Measurements from ENCODE around the gene ZNF784. TPM values are rescaled to one million over a fixed set of nuclear protein-coding genes. Genes with fewer than 3 reads are reported as not detected.

The ZNF784 gene
- polyA plus RNA-seq, 4 donors: 9.5 to 16.3 (median 11.0) TPM

DNA sequence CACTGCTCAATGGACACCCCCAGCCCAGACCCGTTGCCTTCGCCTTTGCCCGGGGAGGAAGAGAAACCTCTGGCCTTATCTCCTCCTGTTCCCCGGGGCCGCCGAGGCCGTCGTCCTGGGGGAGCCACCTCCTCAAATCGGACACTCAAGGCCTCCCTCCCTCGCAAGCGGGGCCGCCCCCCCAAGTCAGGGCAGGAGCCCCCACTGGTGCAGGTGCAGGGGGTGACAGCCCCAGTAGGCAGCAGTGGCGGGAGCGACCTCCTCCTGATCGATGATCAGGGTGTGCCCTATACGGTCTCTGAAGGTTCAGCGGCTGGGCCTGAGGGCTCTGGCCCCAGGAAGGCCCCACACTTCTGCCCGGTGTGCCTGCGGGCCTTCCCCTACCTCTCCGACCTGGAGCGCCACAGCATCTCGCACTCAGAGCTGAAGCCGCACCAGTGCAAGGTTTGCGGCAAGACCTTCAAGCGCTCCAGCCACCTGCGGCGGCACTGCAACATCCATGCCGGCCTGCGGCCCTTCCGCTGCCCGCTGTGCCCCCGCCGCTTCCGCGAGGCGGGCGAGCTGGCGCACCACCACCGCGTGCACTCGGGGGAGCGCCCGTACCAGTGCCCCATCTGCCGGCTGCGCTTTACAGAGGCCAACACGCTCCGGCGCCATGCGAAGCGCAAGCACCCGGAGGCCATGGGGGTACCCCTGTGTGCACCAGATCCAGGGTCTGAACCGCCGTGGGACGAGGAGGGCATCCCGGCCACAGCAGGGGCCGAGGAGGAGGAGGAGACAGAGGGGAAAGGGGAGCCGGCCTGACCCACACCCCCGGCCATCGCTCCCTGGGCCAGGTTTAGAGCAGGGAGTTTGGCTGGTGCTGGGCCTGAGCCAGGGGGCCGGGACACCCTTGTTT lies 22.0 kb downstream of the ZNF784 start:
- DNase-seq: no peak
- Histone ChIP-seq H3K9me3 (ENCODE audit: control insufficient read depth in 2 of 2, insufficient read depth in 1 of 2, low read depth in 1 of 2, low read length in 1 of 2) (no peaks in the 10 kb centered on the region), H3K36me3 (ENCODE audit: control insufficient read depth in 3 of 3, insufficient read depth in 2 of 3, low read depth in 1 of 3, low read length in 3 of 3) (peaks cover 0 to 32% (median under 1%) of the 10 kb centered on the region in 3 donors), H3K4me1 (ENCODE audit: control insufficient read depth in 3 of 3, insufficient read depth in 2 of 3, low read depth in 1 of 3, low read length in 2 of 3) (peaks cover 0 to 15% (median 0%) of the 10 kb centered on the region in 3 donors), H3K4me3 (ENCODE audit: low read depth in 1 of 3, low read length in 3 of 3) (no peak overlapping the region), H3K27me3 (ENCODE audit: control insufficient read depth in 3 of 3, insufficient read depth in 3 of 3, low read length in 3 of 3) (no peaks in the 10 kb centered on the region), H3K27ac (ENCODE audit: low read depth in 1 of 3, low read length in 2 of 3) (no peak overlapping the region)
- 92 to 94% (median 93%) methylated on average over 58 to 60 of the region's 60 CpGs for WGBS, 3 donors
- FAIRE-seq: no peak

DNA sequence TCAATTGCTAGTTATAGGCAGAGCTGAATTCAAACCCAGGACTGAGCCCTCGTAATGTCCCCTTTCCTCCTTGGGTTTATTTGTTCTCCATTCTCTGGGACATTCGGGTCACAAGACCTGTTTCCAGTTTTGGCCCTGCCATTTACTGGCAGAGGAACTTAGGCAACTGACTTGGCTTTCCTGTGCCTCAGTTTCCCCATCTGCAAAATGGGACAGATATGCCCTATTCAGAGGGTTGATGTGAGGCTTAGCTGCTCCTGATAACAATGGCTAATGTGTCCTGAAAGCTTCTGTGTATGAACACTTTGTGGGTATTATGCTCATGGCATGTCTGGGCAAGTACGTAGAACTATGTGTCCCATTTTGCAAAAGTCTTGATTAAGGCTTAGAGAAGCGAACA lies 23.3 kb downstream of the ZNF784 start:
- 65 to 78% (median 68%) methylated on average over 4 of the region's 4 CpGs for WGBS, 3 donors
- Histone ChIP-seq H3K9me3 (ENCODE audit: control insufficient read depth in 2 of 2, insufficient read depth in 1 of 2, low read depth in 1 of 2, low read length in 1 of 2) (no peaks in the 10 kb centered on the region), H3K27ac (ENCODE audit: low read depth in 1 of 3, low read length in 2 of 3) (peak overlapping the region; percentile 73 to 98 (median 95)), H3K36me3 (ENCODE audit: control insufficient read depth in 3 of 3, insufficient read depth in 2 of 3, low read depth in 1 of 3, low read length in 3 of 3) (peaks cover 1 to 34% (median 2%) of the 10 kb centered on the region in 3 donors), H3K27me3 (ENCODE audit: control insufficient read depth in 3 of 3, insufficient read depth in 3 of 3, low read length in 3 of 3) (no peaks in the 10 kb centered on the region), H3K4me3 (ENCODE audit: low read depth in 1 of 3, low read length in 3 of 3) (peak overlapping the region; percentile 70 to 79 (median 72)), H3K4me1 (ENCODE audit: control insufficient read depth in 3 of 3, insufficient read depth in 2 of 3, low read depth in 1 of 3, low read length in 2 of 3) (peaks cover 0 to 5% (median 0%) of the 10 kb centered on the region in 3 donors)
- DNase-seq (no peak), FAIRE-seq (no peak)

DNA sequence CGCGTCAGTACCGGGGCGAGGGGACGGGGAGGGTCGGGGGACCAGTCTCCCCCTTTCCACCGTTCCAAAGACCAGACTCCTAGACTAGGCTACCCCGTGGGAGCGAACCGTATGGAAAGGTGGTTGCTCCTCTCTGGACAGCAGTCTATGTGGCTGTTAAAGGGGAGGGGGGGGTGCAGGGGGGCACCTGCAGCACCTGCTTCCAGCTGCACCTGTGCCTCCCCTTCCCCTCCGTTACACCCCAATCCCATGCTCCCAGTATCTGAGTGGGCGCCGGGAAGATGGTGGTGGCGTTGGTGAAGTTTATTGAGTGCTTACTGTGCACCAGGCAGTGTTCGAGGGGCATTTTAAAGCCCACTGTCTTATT lies 23.7 kb downstream of the ZNF784 start:
- FAIRE-seq: no peak
- H3K4me3 ChIP-seq (ENCODE audit: low read depth in 1 of 3, low read length in 3 of 3): peak overlapping the region; percentile 70 to 79 (median 72)
- DNase-seq: no peak
- H3K36me3 ChIP-seq (ENCODE audit: control insufficient read depth in 3 of 3, insufficient read depth in 2 of 3, low read depth in 1 of 3, low read length in 3 of 3): peaks cover 2 to 37% (median 3%) of the 10 kb centered on the region in 3 donors
- peaks cover 0 to 5% (median 0%) of the 10 kb centered on the region in 3 donors for H3K4me1 ChIP-seq (ENCODE audit: control insufficient read depth in 3 of 3, insufficient read depth in 2 of 3, low read depth in 1 of 3, low read length in 2 of 3)
- H3K9me3 ChIP-seq (ENCODE audit: control insufficient read depth in 2 of 2, insufficient read depth in 1 of 2, low read depth in 1 of 2, low read length in 1 of 2): no peaks in the 10 kb centered on the region
- WGBS, 3 donors: 2 to 5% (median 4%) methylated on average over 11 to 15 of the region's 15 CpGs
- H3K27ac ChIP-seq (ENCODE audit: low read depth in 1 of 3, low read length in 2 of 3): peak overlapping the region; percentile 73 to 98 (median 95)
- H3K27me3 ChIP-seq (ENCODE audit: control insufficient read depth in 3 of 3, insufficient read depth in 3 of 3, low read length in 3 of 3): no peaks in the 10 kb centered on the region

GRCh38 chr19:55599842-55600661 lies 24.3 kb downstream of the ZNF784 start, which contains the start of gene ZNF524:
Gene ZNF524, plus strand, starts transcription at chr19:55600288. Its CDS starts 1,825 bp downstream, at chr19:55602113.
- Histone ChIP-seq H3K4me1 (ENCODE audit: control insufficient read depth in 3 of 3, insufficient read depth in 2 of 3, low read depth in 1 of 3, low read length in 2 of 3) (peaks cover 0 to 5% (median 0%) of the 10 kb centered on the region in 3 donors), H3K4me3 (ENCODE audit: low read depth in 1 of 3, low read length in 3 of 3) (peak within 1 kb of the TSS; percentile 70 to 79 (median 72)), H3K36me3 (ENCODE audit: control insufficient read depth in 3 of 3, insufficient read depth in 2 of 3, low read depth in 1 of 3, low read length in 3 of 3) (peaks cover 3 to 43% (median 5%) of the 10 kb centered on the region in 3 donors), H3K27me3 (ENCODE audit: control insufficient read depth in 3 of 3, insufficient read depth in 3 of 3, low read length in 3 of 3) (no peaks in the 10 kb centered on the region), H3K9me3 (ENCODE audit: control insufficient read depth in 2 of 2, insufficient read depth in 1 of 2, low read depth in 1 of 2, low read length in 1 of 2) (no peaks in the 10 kb centered on the region), H3K27ac (ENCODE audit: low read depth in 1 of 3, low read length in 2 of 3) (peak within 1 kb of the TSS; percentile 95 to 99 (median 98))
- WGBS, 3 donors: 0 to 1% (median 0%) methylated on average over 29 to 97 of the region's 97 CpGs
- FAIRE-seq (no peak), DNase-seq (peak; percentile 91 to 99)

GRCh38 chr19:55599468-55599841 lies 24.9 kb downstream of the ZNF784 start, which contains the start of gene FIZ1:
Gene FIZ1, minus strand, starts transcription at chr19:55599517. Its CDS starts 1,652 bp downstream, at chr19:55597865.
- WGBS, 3 donors: 0 to 1% (median 0%) methylated on average over 21 to 23 of the region's 23 CpGs
- Histone ChIP-seq H3K4me1 (ENCODE audit: control insufficient read depth in 3 of 3, insufficient read depth in 2 of 3, low read depth in 1 of 3, low read length in 2 of 3) (peaks cover 0 to 5% (median 0%) of the 10 kb centered on the region in 3 donors), H3K4me3 (ENCODE audit: low read depth in 1 of 3, low read length in 3 of 3) (peak within 1 kb of the TSS; percentile 70 to 79 (median 72)), H3K9me3 (ENCODE audit: control insufficient read depth in 2 of 2, insufficient read depth in 1 of 2, low read depth in 1 of 2, low read length in 1 of 2) (no peaks in the 10 kb centered on the region), H3K27ac (ENCODE audit: low read depth in 1 of 3, low read length in 2 of 3) (peak within 1 kb of the TSS; percentile 95 to 99 (median 98)), H3K27me3 (ENCODE audit: control insufficient read depth in 3 of 3, insufficient read depth in 3 of 3, low read length in 3 of 3) (no peaks in the 10 kb centered on the region), H3K36me3 (ENCODE audit: control insufficient read depth in 3 of 3, insufficient read depth in 2 of 3, low read depth in 1 of 3, low read length in 3 of 3) (peaks cover 3 to 46% (median 6%) of the 10 kb centered on the region in 3 donors)
- peak; percentile 99 to 100 for DNase-seq
- FAIRE-seq: no peak

DNA sequence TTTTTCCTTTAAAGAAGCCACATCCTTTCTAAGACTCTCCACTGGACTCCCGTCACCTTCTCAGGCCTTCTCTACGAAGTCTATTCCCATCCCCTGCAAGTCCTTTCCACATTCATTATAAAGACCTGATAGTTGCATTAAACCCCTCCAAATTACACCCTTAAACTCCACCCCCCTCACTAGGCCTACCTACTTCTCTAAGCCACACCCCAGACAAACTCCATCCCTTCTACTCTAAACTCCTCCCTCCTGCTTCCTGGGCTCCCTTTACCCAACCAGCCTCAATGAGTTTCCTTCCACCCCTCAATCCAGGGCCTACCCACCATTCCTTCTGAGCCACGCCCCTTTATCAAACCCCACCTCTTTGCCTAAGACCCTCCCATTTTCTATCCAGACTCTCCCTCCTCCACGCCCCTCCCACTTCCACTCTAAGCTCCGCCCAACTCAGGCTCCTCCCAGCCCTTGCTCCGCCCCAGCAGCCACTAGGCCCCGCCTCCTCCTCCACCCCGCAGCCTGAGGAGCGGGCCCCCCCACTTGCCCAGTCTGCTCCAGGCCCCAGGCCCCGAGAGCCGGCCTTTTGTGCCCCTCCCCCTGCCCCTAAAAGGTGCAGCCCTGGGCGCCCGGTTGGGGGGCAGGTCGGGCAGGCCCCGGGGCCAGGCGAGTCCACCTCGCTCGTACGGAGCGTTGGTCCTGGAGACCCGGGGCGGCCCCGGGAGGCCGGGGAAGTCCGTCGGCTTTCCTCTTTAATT lies 25.5 kb downstream of the ZNF784 start:
- Histone ChIP-seq H3K27ac (ENCODE audit: low read depth in 1 of 3, low read length in 2 of 3) (peak overlapping the region; percentile 95 to 99 (median 98)), H3K4me3 (ENCODE audit: low read depth in 1 of 3, low read length in 3 of 3) (peak overlapping the region; percentile 70 to 79 (median 72)), H3K27me3 (ENCODE audit: control insufficient read depth in 3 of 3, insufficient read depth in 3 of 3, low read length in 3 of 3) (no peaks in the 10 kb centered on the region), H3K9me3 (ENCODE audit: control insufficient read depth in 2 of 2, insufficient read depth in 1 of 2, low read depth in 1 of 2, low read length in 1 of 2) (no peaks in the 10 kb centered on the region), H3K36me3 (ENCODE audit: control insufficient read depth in 3 of 3, insufficient read depth in 2 of 3, low read depth in 1 of 3, low read length in 3 of 3) (peaks cover 3 to 49% (median 6%) of the 10 kb centered on the region in 3 donors), H3K4me1 (ENCODE audit: control insufficient read depth in 3 of 3, insufficient read depth in 2 of 3, low read depth in 1 of 3, low read length in 2 of 3) (peaks cover 0 to 5% (median 0%) of the 10 kb centered on the region in 3 donors)
- DNase-seq (peak; percentile 94 to 95), FAIRE-seq (no peak)
- WGBS, 3 donors: 6 to 12% (median 7%) methylated on average over 15 to 26 of the region's 26 CpGs

DNA sequence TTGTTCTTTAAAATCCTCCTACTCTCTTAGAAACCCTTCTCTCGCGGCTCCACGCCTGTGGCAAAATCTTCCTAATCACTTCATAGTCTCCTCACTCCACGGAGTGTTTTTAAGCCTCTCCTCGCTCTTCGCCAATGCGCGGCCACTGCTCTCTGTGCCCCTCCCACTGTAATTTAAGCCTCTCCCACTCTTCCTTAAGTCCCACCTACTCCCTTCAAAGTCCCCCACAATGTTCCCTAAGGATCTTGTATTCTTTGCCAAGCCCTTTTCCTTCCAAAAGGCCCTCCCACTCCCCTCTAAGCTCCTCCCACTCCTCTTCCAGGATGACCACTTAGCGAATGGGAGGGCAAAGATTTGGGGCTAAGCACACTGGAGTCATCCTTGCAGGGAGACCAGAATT lies 26.3 kb downstream of the ZNF784 start:
- no peak overlapping the region for H3K4me3 ChIP-seq (ENCODE audit: low read depth in 1 of 3, low read length in 3 of 3)
- no peak overlapping the region for H3K27ac ChIP-seq (ENCODE audit: low read depth in 1 of 3, low read length in 2 of 3)
- peaks cover 3 to 53% (median 6%) of the 10 kb centered on the region in 3 donors for H3K36me3 ChIP-seq (ENCODE audit: control insufficient read depth in 3 of 3, insufficient read depth in 2 of 3, low read depth in 1 of 3, low read length in 3 of 3)
- no peaks in the 10 kb centered on the region for H3K27me3 ChIP-seq (ENCODE audit: control insufficient read depth in 3 of 3, insufficient read depth in 3 of 3, low read length in 3 of 3)
- no peak for DNase-seq
- H3K4me1 ChIP-seq (ENCODE audit: control insufficient read depth in 3 of 3, insufficient read depth in 2 of 3, low read depth in 1 of 3, low read length in 2 of 3): peaks cover 0 to 5% (median 0%) of the 10 kb centered on the region in 3 donors
- 92 to 96% (median 96%) methylated on average over 9 of the region's 9 CpGs for WGBS, 3 donors
- H3K9me3 ChIP-seq (ENCODE audit: control insufficient read depth in 2 of 2, insufficient read depth in 1 of 2, low read depth in 1 of 2, low read length in 1 of 2): no peaks in the 10 kb centered on the region
- FAIRE-seq: no peak
